Left ventricle myocardium superior (tissue), 1 donor: Measurements from ENCODE around the gene SLC26A8. TPM values are rescaled to one million over a fixed set of nuclear protein-coding genes. Genes with fewer than 3 reads are reported as not detected.
A peak's percentile ranks its signal among the peaks of the same experiment; 100 is the strongest.

Source experiments
- ATAC-seq: fragments of 200-7000 bp; cut with Tn5 transposase; one replicate; pipeline ENCODE4 v1.9.1; 2020; ENCODE audit warnings: mild to moderate bottlenecking, moderate library complexity
- DNase-seq: peaks from one replicate; pipeline ENCODE4 v3.0.0-alpha.2; 2020
- intact Hi-C: fragments of 100-400 bp; cut with micrococcal nuclease; formaldehyde crosslinking; loops from one replicate; pipeline ENCODE4 v1.11.0; 2022
- long read RNA-seq: library from polyadenylated mRNA; unstranded; transcript quantifications from one replicate; pipeline ENCODE4 v2.0.0, GENCODE V29; 2021
- total RNA-seq: library from RNA; stranded (reverse); fragmentation: NEBNext Ultra II Directional; extraction: Animal tissue kit (Norgen Biotek cat#: 25700); gene quantifications from one replicate; pipeline ENCODE4 v1.2.1, GENCODE V29; 2021
- donor health status: DM: no; HTN: yes; CAD: no; lungs with severe emphysema.

The SLC26A8 gene
- total RNA-seq = not detected
- long read RNA-seq = 0 reads

- intact Hi-C loops = no loop called here
- DNase-seq = no peak
Measured at GRCh38 chr6:36023996-36024795, at the start of gene SLC26A8. Gene SLC26A8 (minus strand): TSS chr6:36024641. CDS start chr6:36019707, 4,934 bp downstream.

GRCh38 chr6:36073587-36073986 lies 49.1 kb upstream of the SLC26A8 start:
- ATAC-seq (no peak), DNase-seq (no peak)
- intact Hi-C loops = no loop called here

More at GRCh38 chr6:36023996-36024795, at the start of gene SLC26A8:
- ATAC-seq = no peak

- DNase-seq = no peak
- no peak for ATAC-seq
- intact Hi-C loops = no loop called here
Measured at GRCh38 chr6:36072681-36073080, 48.2 kb upstream of the SLC26A8 start.

- intact Hi-C loops = no loop called here
- DNase-seq (no peak), ATAC-seq (no peak)
Measured at GRCh38 chr6:36071714-36072113, 47.3 kb upstream of the SLC26A8 start.

- intact Hi-C loops = no loop called here
- ATAC-seq (no peak), DNase-seq (no peak)
Measured at GRCh38 chr6:36071281-36071680, 46.8 kb upstream of the SLC26A8 start.

- intact Hi-C loops = no loop called here
- no peak for DNase-seq
- ATAC-seq = no peak
Measured at GRCh38 chr6:36070252-36070651, 45.8 kb upstream of the SLC26A8 start.

- intact Hi-C loops = no loop called here
- ATAC-seq = no peak
- no peak for DNase-seq
Measured at GRCh38 chr6:36069573-36069972, 45.1 kb upstream of the SLC26A8 start.

- intact Hi-C loops = no loop called here
- DNase-seq (no peak), ATAC-seq (no peak)
Measured at GRCh38 chr6:36068586-36068985, 44.1 kb upstream of the SLC26A8 start.

GRCh38 chr6:36068012-36068392 lies 43.6 kb upstream of the SLC26A8 start:
- DNase-seq = no peak
- peak; percentile 26 for ATAC-seq
- intact Hi-C loops = no loop called here

- peak; percentile 92 for ATAC-seq
- intact Hi-C loops = no loop called here
Measured at GRCh38 chr6:36067374-36068011, 43.1 kb upstream of the SLC26A8 start.

GRCh38 chr6:36066817-36067216 lies 42.4 kb upstream of the SLC26A8 start:
- no peak for DNase-seq
- no peak for ATAC-seq
- intact Hi-C loops = no loop called here

More at GRCh38 chr6:36067374-36068011, 43.1 kb upstream of the SLC26A8 start:
- no peak for DNase-seq

GRCh38 chr6:36065916-36066315 lies 41.5 kb upstream of the SLC26A8 start:
- ATAC-seq (no peak), DNase-seq (no peak)
- intact Hi-C loops = no loop called here

GRCh38 chr6:36064770-36065396 lies 40.4 kb upstream of the SLC26A8 start:
- ATAC-seq = no peak
- intact Hi-C loops = no loop called here
- DNase-seq = no peak

- ATAC-seq (no peak), DNase-seq (no peak)
- intact Hi-C loops = no loop called here
Measured at GRCh38 chr6:36063318-36064060, 39.0 kb upstream of the SLC26A8 start.

GRCh38 chr6:36062247-36062646 lies 37.8 kb upstream of the SLC26A8 start:
- intact Hi-C loops = no loop called here
- ATAC-seq (no peak), DNase-seq (no peak)

GRCh38 chr6:36061236-36061635 lies 36.8 kb upstream of the SLC26A8 start:
- no peak for DNase-seq

GRCh38 chr6:36056178-36056577 lies 31.7 kb upstream of the SLC26A8 start:
- intact Hi-C loops = no loop called here
- no peak for DNase-seq
- no peak for ATAC-seq

More at GRCh38 chr6:36061236-36061635, 36.8 kb upstream of the SLC26A8 start:
- intact Hi-C loops = no loop called here
- ATAC-seq = no peak

GRCh38 chr6:36054956-36055355 lies 30.5 kb upstream of the SLC26A8 start:
- DNase-seq (no peak), ATAC-seq (no peak)
- intact Hi-C loops = no loop called here

GRCh38 chr6:36054415-36054814 lies 30.0 kb upstream of the SLC26A8 start:
- ATAC-seq = no peak
- no peak for DNase-seq
- intact Hi-C loops = no loop called here

- DNase-seq (no peak), ATAC-seq (no peak)
- intact Hi-C loops = no loop called here
Measured at GRCh38 chr6:36053878-36054277, 29.4 kb upstream of the SLC26A8 start.
